NCI-H2196 (cell line): ENCODE measurements around the gene KRT13.

Source experiments
- DNase-seq: peaks from one replicate; lab custom pipeline; 2025; ENCODE audit not compliant: unreplicated experiment; lab: John Stamatoyannopoulos, UW

Gene KRT13

GRCh38 chr17:41498276-41498675 is 7.1 kb downstream of the KRT13 start:
- DNase-seq = no peak

DNA sequence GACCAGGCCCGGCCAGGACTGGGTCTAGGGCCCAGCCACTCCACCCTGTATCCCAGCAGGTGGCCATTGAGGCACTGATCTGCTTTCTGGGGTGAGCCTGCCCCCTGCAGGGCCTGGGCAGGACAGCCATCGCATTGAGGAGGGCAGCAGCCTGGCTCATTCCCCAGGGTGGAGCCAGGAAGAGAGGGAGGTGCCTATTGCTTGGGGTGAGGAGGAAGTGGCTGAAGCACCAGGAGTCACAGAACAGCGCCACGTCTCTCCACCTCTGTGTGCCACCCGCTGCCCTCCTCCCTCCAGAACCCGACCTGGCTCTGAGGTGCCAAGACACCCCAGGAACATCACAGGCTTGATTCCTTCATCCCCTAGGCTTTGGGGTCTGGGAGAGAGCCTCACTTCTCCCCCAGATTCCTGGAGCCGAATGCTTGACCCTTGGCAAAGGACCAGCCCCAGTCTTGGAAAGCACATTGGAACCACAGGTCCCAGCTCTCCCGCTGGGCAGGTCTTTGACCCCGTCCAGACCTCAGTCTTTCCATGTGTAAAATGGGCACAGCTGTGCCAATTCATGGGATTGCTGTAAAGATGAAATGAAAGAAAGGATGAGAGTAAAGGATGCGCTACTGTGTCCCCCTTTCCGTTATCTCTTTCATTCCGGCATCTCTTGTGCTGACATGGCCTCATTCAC is 8.5 kb downstream of the KRT13 start:
- peak; percentile 70 for DNase-seq

- DNase-seq = no peak
These were observed 10.9 kb downstream of the KRT13 start for GRCh38 chr17:41494524-41494923.

DNA sequence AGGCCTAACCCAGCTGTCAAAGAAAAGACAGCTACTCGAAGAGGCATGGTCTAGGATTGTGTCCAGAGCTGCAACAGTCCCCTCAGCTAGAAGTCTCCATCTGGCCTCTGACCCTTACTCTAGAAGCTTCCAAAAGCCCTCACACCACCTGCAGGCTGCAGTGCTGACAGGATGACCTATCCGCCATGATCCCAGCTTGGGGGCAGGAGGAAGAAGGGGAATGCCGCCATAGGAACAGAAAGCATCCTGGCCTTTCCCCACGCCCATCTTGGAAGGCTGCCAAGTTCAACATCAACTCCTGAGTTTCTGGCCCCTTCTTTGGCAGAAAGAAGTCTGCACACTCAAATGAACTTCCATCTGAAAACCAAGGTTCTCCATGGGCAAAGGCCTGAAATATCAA is 12.6 kb downstream of the KRT13 start:
- peak; percentile 5 for DNase-seq

DNA sequence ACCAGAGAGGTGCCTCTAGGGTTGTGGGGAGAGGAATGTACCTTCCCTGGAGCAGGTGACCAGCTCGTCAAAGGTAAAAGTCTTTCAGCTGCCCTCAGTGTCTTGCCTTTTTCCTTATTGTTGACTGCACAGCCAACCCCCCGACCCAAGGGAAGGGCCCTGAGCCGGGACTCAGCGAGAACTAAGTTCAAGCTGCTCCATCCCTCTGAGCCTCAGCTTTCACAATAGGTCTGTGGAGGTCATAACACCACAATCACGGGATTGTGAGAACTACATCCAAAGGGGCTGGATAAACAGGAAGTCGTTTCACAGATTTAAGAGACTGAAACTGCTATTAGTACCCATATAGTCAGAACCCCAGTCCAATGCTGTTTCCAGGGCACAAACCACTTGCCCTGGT is 13.1 kb downstream of the KRT13 start:
- DNase-seq = no peak

- no peak for DNase-seq
These were observed 13.9 kb downstream of the KRT13 start for GRCh38 chr17:41491476-41491875.

DNA sequence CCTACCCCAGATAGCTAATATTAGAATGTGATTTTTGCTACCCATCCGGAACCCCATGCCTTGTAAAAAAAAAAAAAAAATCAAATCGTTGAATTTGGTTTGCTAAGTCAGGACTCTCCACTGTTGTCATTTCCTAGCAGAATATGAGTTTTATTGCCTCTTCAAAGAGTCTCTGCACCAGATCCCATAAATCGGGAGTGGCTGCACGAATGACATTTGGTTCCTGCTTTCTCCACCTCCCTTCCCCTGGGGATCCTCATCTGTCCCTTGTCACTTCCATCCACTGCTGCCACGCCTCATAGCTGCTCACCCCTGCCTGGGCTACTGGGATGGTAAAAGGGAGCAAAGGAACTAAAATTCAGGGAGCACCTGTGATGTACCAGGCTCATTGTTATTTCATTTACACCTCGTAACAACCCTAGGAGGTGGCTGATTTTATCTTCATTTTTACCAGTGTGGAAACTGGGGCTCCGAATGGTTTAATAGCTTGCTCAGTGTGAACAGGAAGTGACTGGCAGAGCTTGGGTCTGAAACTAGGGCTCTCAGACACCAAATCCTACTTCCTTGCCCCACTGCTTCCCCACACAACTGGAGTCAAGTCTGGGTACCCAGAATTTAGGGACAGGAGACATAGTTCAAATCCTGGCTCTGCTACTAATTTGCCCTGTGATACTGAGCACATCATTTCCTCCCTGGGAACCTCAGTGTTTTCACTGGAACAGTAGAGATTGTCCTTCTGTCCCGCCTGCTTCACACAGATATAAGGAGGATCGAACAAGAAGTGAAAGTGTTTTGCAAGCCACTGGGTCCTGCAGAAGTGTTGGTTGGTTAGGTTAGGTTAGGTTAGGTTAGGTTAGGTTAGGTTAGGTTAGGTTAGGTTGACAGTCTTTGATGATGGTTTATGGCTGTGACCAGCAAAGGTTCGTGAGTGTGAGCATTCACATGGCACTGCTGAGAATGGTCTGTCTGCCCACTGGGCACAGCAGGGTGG is 15.1 kb downstream of the KRT13 start:
- no peak for DNase-seq

DNA sequence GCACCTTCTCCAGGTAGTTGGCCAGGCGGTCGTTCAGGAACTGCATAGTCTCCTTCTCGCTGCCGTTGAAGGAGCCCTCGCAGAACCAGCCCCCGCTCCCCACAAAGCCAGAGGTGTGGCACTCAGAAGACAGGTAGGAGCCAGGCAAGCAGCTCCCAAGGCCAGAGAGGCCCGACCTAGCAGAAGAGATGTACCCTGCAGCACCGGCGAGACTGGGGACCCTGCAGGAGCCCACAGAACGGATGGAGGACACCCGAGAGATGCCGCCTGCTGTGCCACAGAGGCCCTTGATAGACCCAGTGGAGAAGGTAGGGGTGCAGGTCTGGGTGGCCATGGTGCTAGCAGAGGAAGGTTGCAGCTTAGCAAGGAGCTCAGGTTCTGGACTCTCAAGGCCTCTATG is 15.9 kb downstream of the KRT13 start, which contains the start of gene KRT36:
TSS of gene KRT36 (minus strand) at position 380 of the 400 bp plus-strand sequence. CDS start at position 334, 46 bp downstream.
- DNase-seq = no peak

DNA sequence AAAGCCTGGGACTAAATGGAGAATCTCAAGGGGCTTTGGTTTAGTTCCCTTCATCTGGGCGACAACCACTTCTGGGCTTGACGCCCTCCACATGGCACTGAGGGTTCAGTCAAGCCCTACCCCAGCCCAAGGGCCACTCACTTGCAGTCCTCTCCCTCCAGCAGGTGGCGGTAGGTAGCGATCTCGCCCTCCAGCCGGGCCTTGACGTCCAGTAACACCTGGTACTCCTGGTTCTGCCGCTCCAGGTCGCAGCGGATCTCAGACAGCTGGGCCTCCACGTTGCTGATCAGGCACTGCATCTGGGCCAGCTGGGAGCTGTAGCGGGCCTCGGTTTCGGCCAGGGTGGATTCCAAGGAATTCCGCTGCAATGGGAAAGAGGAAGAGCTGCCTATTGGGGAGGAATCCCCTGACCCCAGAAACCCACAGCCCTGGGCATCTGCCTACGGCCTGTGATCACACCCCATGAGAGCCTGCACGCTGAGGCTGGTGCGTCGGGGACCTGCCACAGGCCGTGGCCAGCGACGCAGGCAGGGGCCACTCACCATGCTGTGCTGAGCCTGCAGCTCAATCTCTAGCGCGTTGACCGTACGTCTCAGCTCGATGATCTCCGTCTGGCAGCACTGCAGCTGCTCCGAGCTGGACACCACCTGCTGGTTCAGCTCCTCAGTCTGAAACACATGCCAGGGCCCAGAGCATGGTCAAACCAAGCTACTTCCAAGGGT is 18.4 kb downstream of the KRT13 start:
- no peak for DNase-seq

- no peak for DNase-seq
These were observed 19.1 kb downstream of the KRT13 start for GRCh38 chr17:41486316-41486715.

GRCh38 chr17:41484920-41485904 is 20.2 kb downstream of the KRT13 start:
- DNase-seq = no peak

- peak; percentile 25 for DNase-seq
These were observed 21.2 kb downstream of the KRT13 start for GRCh38 chr17:41483991-41484826.

DNA sequence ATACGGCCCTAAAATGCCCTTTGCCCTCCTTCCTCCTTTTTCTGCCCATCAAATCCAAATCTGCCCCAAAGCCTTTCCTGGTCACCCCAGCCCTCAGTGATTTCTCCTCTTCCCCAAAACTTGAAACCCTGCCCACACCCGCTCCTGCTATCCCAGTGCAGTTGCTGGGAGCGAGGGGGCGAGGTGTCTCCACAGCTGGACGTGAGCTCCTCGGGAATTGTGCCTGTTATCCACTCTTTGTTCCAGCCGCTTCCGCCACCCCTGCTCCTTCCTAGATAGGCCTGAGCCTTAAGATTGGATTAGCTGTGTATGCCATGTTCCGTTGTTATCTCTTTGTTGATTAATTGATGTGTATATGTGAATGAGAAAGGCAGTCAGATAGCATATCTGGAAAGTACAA is 21.9 kb downstream of the KRT13 start:
- DNase-seq = no peak

- DNase-seq = no peak
These were observed 24.4 kb downstream of the KRT13 start, which contains the start of gene KRT35 for GRCh38 chr17:41481036-41481435. KRT35 (minus strand) TSS chr17:41481151; CDS start chr17:41481097, 54 bp downstream.

- no peak for DNase-seq
These were observed 24.8 kb downstream of the KRT13 start for GRCh38 chr17:41480581-41480980.

DNA sequence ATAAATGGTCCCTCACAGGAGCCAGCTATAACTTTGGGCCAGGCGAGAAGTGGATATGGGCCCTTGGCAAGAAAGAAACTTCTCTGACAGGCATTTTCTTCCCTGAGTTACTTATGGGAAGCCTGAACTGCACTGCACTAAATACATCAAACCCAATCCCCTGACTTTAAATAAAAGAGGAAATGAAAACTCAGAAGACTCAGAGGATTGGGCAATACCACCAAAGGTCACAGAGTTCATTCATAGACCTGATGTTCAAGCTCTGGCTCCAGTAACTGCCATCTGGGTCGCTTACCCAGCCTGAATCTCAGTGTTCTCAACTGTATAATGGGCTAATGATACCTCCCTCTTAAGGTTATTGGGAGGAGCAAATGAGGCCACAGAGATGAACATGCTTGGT is 25.3 kb downstream of the KRT13 start:
- DNase-seq = no peak

GRCh38 chr17:41478237-41478636 is 27.2 kb downstream of the KRT13 start:
- DNase-seq = no peak

DNA sequence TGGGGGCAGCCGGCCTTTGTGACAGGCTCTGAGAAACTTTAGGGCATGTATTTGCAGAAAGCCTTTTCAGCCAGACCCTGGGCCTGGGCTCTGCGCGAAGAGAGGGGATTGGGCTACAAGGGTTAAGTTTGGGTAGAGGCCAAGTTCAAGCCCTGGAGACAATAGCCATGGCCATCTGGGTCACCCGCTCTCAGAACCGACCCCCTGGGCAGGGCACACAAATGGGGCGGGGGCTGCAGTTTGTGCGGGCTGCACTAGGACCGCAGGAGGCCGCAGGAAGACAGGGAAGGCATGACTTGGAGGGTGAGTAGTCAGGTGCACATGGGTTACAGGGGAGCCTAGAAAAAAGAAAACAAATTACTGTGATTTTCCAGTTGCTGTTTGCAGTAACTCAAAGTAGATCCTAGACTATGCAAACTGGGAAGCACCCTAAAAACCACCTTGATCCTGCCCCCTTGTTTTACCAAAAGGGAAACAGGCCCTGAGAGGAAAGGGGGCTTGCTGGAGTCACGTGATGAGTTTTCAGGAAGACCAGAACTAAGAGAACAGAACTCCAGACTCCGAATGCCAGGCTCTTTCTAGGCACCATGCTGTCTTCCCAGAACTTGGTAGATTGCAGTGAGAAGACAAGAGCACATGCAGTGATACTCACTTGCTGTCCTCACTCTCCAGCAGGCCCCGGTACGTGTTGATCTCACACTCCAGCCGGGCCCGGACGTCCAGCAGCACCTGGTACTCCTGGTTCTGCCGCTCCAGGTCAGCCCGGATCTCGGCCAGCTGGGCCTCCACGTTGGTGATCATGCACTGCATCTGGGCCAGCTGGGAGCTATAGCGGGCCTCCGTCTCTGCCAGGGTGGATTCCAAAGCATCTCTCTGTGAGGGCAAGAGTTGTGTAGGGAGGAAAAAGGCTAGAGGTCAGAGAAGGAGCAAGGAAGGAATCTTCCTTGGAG is 28.3 kb downstream of the KRT13 start:
- DNase-seq = no peak
